IPS-18a (cell line): Measurements from ENCODE around the gene CARMIL1.

Experiments
- H3K27ac ChIP-seq: one replicate; pipeline ENCODE4 v1.5.1; 2013; ENCODE audit warnings: low read length
- H3K27me3 ChIP-seq: one replicate; pipeline ENCODE4 v1.6.1; 2013; ENCODE audit warnings: mild to moderate bottlenecking, low read length; ENCODE audit not compliant: control insufficient read depth, insufficient read depth
- H3K36me3 ChIP-seq: one replicate; pipeline ENCODE4 v1.6.1; 2013; ENCODE audit warnings: low read depth, low read length; ENCODE audit not compliant: control insufficient read depth
- H3K4me1 ChIP-seq: one replicate; pipeline ENCODE4 v1.6.1; 2013; ENCODE audit warnings: low read depth, low read length; ENCODE audit not compliant: control insufficient read depth
- H3K4me3 ChIP-seq: one replicate; pipeline ENCODE4 v1.5.1; 2013; ENCODE audit warnings: low read length
- H3K9ac ChIP-seq: one replicate; pipeline ENCODE4 v1.6.1; 2013; ENCODE audit warnings: mild to moderate bottlenecking, low read length, moderate library complexity
- H3K9me3 ChIP-seq: one replicate; pipeline ENCODE4 v1.6.1; 2013; ENCODE audit warnings: low read depth, low read length; ENCODE audit not compliant: control insufficient read depth

The CARMIL1 gene

GRCh38 chr6:25617997-25618396 lies 338.8 kb downstream of the CARMIL1 start:
- H3K36me3 ChIP-seq, result no peaks in the 10 kb centered on the region
- H3K4me3 ChIP-seq, result no peak overlapping the region
- no peak overlapping the region for H3K9ac ChIP-seq
- no peaks in the 10 kb centered on the region for H3K4me1 ChIP-seq
- H3K27me3 ChIP-seq, result no peaks in the 10 kb centered on the region
- H3K27ac ChIP-seq, result no peak overlapping the region
- H3K9me3 ChIP-seq, result no peaks in the 10 kb centered on the region

GRCh38 chr6:25619217-25619616 lies 340.0 kb downstream of the CARMIL1 start:
- no peaks in the 10 kb centered on the region for H3K27me3 ChIP-seq
- H3K9me3 ChIP-seq, result no peaks in the 10 kb centered on the region

DNA sequence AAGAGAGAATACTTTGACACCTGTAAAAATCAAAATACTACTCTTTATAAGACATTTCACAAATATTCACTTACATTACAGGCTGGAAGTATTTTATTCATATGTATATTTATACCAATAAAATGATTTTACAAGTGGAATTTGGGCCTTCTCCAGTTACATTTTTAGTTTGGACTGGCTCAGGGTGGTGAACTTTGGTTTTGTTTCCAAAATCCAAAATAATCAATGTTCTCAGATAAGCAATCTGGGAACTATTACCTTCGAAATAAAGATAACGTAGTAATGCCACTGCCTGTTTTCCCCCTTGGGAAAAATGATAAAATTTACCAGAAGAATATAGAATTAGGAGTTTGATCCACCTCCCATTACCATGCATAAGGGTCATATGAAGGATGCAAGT lies 341.2 kb downstream of the CARMIL1 start:
- no peaks in the 10 kb centered on the region for H3K4me1 ChIP-seq
- no peaks in the 10 kb centered on the region for H3K27me3 ChIP-seq
- no peak overlapping the region for H3K4me3 ChIP-seq
- no peaks in the 10 kb centered on the region for H3K36me3 ChIP-seq
- H3K9me3 ChIP-seq, result no peaks in the 10 kb centered on the region
- no peak overlapping the region for H3K9ac ChIP-seq
- no peak overlapping the region for H3K27ac ChIP-seq

More at GRCh38 chr6:25619217-25619616, 340.0 kb downstream of the CARMIL1 start:
- no peak overlapping the region for H3K4me3 ChIP-seq
- no peak overlapping the region for H3K27ac ChIP-seq
- no peaks in the 10 kb centered on the region for H3K4me1 ChIP-seq
- H3K36me3 ChIP-seq, result no peaks in the 10 kb centered on the region
- no peak overlapping the region for H3K9ac ChIP-seq

GRCh38 chr6:25623065-25623464 lies 343.9 kb downstream of the CARMIL1 start:
- no peaks in the 10 kb centered on the region for H3K36me3 ChIP-seq
- no peaks in the 10 kb centered on the region for H3K27me3 ChIP-seq
- no peaks in the 10 kb centered on the region for H3K9me3 ChIP-seq
- H3K9ac ChIP-seq, result no peak overlapping the region
- no peak overlapping the region for H3K4me3 ChIP-seq
- H3K4me1 ChIP-seq, result peaks cover 3% of the 10 kb centered on the region
- no peak overlapping the region for H3K27ac ChIP-seq

DNA sequence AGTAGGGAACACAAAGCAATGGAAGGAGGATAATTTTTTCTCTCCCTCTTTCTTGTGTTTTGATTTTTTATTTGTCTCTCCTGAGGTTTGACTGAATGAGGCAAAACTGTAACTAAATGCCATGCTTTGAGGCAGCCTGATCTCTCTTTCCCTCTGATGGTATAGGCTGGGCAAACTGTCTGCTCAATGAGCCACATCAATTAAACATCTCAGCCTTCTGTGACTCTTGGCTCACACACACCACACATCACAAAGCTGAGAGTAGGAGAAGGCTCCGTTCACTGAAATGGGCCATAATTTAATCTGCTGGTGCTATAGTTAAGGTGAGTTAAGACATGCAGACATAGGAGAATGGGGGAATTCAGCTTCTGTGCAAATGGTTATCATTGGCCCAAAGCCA lies 344.7 kb downstream of the CARMIL1 start:
- no peaks in the 10 kb centered on the region for H3K9me3 ChIP-seq
- no peak overlapping the region for H3K4me3 ChIP-seq
- no peaks in the 10 kb centered on the region for H3K36me3 ChIP-seq
- H3K4me1 ChIP-seq, result peaks cover 3% of the 10 kb centered on the region
- H3K27me3 ChIP-seq, result no peaks in the 10 kb centered on the region
- no peak overlapping the region for H3K9ac ChIP-seq
- no peak overlapping the region for H3K27ac ChIP-seq

DNA sequence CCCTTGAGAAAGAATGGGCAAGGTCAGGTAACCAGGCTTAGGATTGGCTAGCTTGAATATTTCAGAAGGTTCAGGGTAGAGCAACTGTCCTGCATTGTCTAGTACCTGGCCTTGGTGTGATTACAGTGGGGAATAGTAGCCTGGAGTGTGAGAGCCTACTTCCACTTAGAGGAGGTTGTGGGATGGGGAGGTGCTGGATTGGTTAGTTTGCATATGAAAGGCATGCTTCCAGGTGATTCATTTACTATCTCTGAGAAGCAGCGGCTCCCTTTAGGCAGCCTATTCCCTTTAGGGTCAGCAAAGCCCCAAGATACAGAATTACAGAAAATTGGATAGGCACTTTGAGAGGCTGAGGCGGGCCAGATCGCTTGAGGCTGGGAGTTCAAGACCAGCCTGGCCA lies 347.8 kb downstream of the CARMIL1 start:
- no peaks in the 10 kb centered on the region for H3K27me3 ChIP-seq
- H3K27ac ChIP-seq, result no peak overlapping the region
- H3K36me3 ChIP-seq, result no peaks in the 10 kb centered on the region
- peaks cover 7% of the 10 kb centered on the region for H3K4me1 ChIP-seq
- H3K4me3 ChIP-seq, result no peak overlapping the region
- H3K9ac ChIP-seq, result no peak overlapping the region
- no peaks in the 10 kb centered on the region for H3K9me3 ChIP-seq

- H3K36me3 ChIP-seq, result no peaks in the 10 kb centered on the region
- H3K9ac ChIP-seq, result no peak overlapping the region
- no peaks in the 10 kb centered on the region for H3K9me3 ChIP-seq
- no peak overlapping the region for H3K4me3 ChIP-seq
- H3K27ac ChIP-seq, result no peak overlapping the region
- H3K27me3 ChIP-seq, result no peaks in the 10 kb centered on the region
- peaks cover 7% of the 10 kb centered on the region for H3K4me1 ChIP-seq
These were observed 349.5 kb downstream of the CARMIL1 start for GRCh38 chr6:25628471-25629197.

GRCh38 chr6:25629198-25629576 lies 350.0 kb downstream of the CARMIL1 start:
- Histone ChIP-seq H3K9me3 (no peaks in the 10 kb centered on the region), H3K9ac (no peak overlapping the region), H3K4me3 (no peak overlapping the region), H3K36me3 (no peaks in the 10 kb centered on the region), H3K27me3 (no peaks in the 10 kb centered on the region), H3K4me1 (peaks cover 7% of the 10 kb centered on the region), H3K27ac (no peak overlapping the region)

- Histone ChIP-seq H3K9ac (no peak overlapping the region), H3K36me3 (no peaks in the 10 kb centered on the region), H3K27me3 (no peaks in the 10 kb centered on the region), H3K4me1 (peaks cover 7% of the 10 kb centered on the region), H3K9me3 (no peaks in the 10 kb centered on the region), H3K27ac (no peak overlapping the region), H3K4me3 (no peak overlapping the region)
These were observed 351.5 kb downstream of the CARMIL1 start for GRCh38 chr6:25630508-25631278.

- no peak overlapping the region for H3K4me3 ChIP-seq
- H3K9me3 ChIP-seq, result no peaks in the 10 kb centered on the region
- H3K9ac ChIP-seq, result no peak overlapping the region
- H3K27ac ChIP-seq, result no peak overlapping the region
- no peaks in the 10 kb centered on the region for H3K27me3 ChIP-seq
- H3K36me3 ChIP-seq, result no peaks in the 10 kb centered on the region
- H3K4me1 ChIP-seq, result no peaks in the 10 kb centered on the region
These were observed 356.7 kb downstream of the CARMIL1 start for GRCh38 chr6:25635886-25636317.

DNA sequence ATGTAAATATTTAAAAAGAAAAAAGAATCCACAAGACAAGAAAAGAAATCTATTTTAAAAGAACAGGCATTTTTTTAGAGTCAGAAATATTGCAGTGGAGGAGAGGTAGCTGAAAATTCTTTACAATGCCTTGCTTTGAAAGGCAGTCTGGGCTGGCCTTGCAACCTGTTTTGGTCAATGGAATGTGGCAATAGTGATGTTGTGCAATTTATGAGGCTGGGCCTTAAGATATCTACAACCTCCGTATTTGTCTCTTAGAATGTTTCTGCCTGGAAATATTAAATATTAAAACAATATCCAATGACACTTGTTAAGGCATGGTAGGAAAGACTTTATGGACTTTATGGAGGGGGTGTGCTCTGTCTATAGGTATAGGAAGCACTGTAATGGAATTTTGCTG lies 358.0 kb downstream of the CARMIL1 start:
- Histone ChIP-seq H3K4me3 (no peak overlapping the region), H3K27ac (no peak overlapping the region), H3K36me3 (no peaks in the 10 kb centered on the region), H3K4me1 (no peaks in the 10 kb centered on the region), H3K9ac (no peak overlapping the region), H3K9me3 (no peaks in the 10 kb centered on the region), H3K27me3 (no peaks in the 10 kb centered on the region)

- no peaks in the 10 kb centered on the region for H3K27me3 ChIP-seq
- no peaks in the 10 kb centered on the region for H3K9me3 ChIP-seq
- H3K27ac ChIP-seq, result no peak overlapping the region
- H3K4me3 ChIP-seq, result no peak overlapping the region
- H3K4me1 ChIP-seq, result no peaks in the 10 kb centered on the region
- no peaks in the 10 kb centered on the region for H3K36me3 ChIP-seq
- H3K9ac ChIP-seq, result no peak overlapping the region
These were observed 358.8 kb downstream of the CARMIL1 start for GRCh38 chr6:25637960-25638434.
